HS-27A (cell line): ENCODE results near the gene MARCHF3.
A peak's percentile ranks its signal among the peaks of the same experiment; 100 is the strongest.
"Not testable (repeated sequence)": the region's sequence is repeated elsewhere in the genome, so short reads cannot be mapped to it uniquely, and the experiment has no call there.

Experiments
- DNase-seq: peaks from one replicate; pipeline ENCODE4 v3.0.0-alpha.2; 2012; ENCODE audit warnings: low read depth, missing footprints

MARCHF3 gene

DNA sequence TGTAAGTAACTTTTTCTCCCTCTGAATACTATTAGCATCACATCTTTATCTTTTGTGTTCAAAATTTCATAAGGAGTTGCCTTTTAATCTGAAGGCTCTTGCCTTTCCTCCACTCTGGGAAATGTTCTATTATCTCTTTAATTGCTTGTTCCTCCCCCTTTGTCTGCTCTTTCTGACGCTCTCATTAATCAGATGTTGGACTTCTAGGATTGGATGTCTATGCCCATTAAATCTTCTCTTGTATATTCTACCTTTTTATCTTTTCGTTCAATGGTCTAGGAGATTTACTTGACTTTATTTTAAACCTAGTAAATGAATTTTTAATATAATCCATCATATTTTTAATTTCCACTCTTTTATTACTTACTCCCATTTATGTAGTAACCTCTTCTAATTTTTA is 76.7 kb downstream of the MARCHF3 start:
- DNase-seq = no peak

DNA sequence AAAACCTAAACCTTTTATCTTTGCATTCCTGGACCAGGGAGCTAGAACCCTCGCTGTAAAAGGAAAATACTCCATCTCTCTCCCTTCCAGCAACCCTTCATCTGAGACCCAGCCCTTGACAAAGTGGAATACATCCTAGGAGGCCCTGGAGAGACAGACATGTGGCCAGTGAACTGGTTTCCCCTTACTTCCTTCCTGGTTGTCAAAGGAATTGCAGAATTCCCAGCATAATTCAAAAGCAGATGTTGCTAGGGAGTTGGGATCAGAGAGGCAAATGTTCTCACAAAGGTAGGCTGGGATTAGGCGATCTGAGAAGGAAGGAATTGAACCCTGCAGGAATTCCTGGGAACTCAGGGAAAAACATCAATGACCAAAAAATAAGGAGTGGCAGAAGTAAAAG is 80.9 kb downstream of the MARCHF3 start:
- DNase-seq = no peak

DNA sequence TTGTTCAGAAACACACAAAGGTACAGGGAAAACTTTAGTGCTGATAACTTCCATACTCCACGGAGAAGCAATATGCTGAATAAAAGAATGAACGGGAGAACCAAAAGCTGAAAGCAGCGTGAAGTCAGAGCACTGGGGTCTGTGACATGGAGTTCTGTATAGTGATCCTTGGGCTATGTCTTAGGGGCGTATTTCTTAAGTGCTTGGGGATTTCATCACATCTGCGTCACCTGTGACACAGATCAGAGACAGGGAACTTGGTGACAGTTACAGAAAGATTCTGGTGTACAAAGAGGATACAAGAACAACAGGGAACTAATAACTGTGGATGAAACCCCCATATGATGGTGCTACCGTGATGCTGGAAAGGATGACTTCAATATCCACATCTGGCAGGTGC is 81.9 kb downstream of the MARCHF3 start:
- DNase-seq = no peak

DNA sequence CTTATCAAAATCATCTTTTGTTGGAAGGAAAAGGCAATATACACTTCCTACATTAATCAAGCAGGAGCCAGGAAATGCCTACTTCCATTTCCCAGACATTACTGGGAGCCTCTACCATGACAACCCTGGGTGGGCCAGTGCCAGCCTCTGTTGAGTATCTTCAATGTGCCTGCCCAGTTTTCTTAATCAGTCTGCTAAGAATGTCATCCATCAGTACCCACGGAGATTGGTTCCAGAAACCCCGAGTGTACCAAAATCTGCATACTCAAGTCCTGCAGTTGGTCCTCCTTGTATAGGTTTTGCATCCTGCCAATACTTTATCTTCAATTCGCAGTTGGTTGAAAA is 82.4 kb downstream of the MARCHF3 start:
- DNase-seq = no peak

DNA sequence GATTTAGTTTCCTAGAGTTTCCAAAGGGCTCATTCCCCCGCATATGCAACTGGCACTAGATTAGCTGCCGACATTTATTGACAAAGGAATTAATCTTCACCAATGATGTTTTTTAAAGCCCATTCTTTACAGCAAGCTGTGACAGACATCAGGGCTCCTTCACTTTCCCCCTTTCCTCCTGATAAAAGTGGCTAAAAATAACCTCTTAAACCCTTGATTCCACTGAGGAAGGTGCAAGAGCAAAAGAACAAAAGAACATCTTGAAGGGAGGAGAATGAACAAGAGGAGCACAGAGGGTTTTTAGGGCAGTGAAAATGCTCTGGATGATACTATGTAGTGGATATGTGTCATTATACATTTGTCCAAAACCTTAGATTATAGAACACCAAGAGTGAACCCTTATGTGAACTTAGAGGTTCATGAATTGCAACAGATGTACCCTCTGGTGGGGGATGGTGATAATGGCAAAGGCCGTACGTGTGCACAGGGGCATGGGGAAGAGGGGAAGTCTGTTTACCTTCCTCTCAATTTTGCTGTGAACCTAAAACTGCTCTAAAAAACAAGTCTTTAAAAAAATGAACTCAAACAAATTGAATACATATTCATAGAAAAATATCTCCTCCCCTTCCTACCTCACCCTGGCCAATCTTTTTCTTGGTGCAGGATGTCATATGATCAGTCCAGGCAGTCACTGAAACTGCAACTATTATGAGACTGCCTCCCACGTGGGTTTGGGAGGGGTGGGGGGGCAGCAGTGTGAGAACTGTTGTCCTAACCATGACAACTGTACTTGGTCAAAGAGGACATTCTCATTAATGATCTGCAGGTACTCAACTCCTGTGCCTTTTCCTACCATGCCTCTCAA is 83.0 kb downstream of the MARCHF3 start:
- no peak for DNase-seq

DNA sequence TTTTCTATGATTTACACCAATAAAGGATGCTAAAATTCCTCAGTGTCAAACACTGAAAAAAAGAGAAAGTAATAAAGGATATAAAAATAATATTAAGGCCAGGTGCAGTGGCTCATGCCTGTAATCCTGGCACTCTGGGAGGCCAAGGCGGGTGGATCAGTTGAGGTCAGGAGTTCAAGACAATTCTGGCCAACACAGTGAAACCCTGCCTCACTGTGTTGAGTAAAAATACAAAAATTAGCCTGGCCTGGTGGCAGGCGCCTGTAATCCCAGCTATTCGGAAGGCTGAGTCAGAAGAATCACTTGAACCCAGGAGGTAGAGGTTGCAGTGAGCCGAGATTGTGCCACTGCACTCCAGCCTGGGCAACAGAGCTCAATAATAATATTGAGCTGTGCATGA is 87.5 kb downstream of the MARCHF3 start:
- DNase-seq = not testable (repeated sequence)

DNA sequence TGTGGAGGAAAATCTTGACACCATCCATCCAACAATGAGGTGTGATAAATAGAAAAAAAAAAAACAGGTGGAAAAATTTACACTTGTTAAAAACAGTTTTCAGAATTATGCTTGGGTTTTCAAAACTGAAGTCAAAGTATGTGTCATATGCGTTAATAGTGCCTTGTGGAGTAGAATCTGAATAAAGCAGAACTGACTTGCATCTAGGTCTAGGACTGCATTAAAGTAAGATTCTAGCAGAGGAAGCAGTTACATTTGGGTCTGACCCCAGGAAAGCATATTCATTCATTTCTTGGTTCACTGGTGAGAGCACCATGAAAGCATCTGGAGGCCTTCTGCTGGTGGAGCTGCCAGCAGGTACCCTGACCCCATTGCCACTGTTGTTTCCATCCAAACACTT is 89.0 kb downstream of the MARCHF3 start:
- DNase-seq = no peak

DNA sequence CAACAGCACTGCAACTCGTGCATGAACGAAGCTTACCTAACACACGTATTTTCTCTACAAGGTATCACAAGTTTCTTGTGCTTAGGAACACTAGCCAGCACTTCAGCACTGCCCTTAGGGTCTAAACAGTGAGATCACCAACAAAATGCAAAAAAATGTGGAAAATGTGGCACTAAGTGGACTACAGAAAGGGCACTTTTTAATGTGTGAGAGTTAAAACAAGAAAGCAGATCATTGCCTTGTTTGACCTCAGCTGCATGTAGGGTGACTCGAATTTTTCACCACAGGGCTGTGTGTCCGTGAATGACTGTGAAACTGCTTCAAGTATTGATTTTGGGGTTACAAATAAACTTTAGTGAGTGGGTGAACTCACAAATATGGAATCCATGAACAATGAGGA is 90.5 kb downstream of the MARCHF3 start:
- DNase-seq = no peak

DNA sequence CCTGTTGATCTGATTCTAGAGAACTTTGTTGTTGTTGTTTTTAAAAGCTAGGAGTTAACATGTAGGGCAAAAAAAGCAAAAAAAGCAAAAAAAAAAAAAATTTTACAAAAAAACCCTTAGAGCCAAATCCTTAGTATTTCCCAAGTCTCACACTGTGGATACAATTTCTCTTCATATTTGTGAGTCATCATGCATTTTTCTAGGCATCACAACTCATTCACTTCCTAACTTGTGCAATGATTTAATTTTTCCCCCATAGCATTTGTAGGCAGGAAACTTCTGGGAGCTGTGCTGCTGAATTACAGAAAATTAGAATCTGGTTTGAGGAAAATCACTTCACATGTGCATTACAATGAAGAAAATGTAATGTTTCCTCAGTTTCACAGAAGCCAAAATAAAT is 91.9 kb downstream of the MARCHF3 start:
- DNase-seq = peak; percentile 17

DNA sequence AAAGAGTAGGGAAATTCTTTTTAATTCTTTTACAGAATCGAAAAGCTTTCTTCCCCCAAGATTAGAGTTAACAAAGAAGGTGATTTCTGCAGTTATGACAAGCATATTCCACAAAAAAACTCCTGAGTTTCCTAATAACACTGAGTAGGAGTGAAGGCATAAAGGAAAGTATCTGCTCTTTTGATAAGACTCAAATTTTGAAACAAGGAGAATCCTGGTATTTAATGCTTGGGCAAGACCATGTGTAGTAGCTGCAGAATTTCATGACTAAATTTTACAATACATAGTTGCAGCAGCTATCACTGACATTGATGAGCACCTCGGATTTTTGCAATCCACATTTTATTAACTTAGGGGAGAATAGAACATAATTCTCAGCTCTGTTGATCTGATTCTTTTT is 92.6 kb downstream of the MARCHF3 start:
- DNase-seq = no peak

DNA sequence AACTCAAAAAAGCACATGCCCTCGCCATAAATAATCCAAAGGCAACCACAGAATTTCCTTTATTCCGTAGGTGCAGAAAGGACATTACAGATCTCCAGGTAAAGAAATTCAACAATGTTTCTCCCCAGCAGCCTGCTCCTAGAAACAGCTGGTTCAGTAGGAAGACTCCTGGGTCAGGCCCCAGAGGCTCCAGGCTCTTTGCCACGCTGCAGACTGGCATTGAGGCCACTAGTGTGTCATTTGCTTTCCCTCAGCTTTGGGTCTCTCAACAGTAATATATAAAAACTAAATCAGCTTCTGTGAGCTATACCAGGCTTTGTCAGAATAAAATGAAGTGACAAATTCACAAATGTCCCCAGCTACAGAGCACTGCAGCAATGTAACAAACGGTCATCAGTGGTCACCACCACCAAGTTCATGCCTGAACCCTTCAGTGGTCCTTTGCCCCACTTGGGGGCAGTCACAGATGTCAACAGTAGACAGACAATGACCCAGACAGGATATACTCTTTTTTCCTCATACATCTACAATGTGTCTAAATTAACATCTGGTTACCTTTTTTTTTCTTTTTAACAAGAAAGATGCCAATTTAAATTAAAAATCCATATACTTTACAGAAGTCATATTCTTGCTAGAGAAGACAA is 93.5 kb downstream of the MARCHF3 start:
- no peak for DNase-seq

DNA sequence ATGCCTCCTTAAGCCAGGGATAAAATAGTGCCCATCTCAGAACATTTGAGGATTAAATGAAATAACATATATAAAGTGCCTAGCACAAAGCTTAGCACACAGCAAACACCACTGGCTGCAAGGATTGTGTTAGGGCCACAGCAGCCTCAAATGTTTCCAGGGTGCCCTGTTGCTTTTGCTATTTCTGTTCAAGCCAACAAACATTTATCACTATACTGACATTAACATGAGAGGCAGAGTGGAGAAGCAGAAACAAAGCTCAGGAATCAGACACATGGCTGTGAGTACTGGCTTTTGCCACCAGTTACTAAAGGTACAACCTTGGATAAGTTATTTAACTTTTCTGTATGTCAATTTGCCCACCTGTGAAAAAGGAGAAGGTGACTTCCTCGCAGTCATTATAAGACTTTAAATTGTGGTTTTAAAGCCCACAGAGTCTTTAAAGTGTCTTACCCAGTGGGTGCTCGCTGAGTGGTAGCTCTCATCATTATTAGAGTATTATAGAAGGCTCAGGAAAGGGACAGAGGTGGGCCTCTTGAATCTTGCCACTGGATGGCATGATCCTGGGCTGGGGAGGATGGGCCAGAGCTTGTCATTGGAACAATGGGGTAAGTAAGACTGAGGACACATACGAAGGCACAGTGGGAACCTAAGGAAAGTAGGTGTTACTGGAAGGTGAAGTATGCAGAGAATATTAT is 98.2 kb downstream of the MARCHF3 start:
- no peak for DNase-seq

DNA sequence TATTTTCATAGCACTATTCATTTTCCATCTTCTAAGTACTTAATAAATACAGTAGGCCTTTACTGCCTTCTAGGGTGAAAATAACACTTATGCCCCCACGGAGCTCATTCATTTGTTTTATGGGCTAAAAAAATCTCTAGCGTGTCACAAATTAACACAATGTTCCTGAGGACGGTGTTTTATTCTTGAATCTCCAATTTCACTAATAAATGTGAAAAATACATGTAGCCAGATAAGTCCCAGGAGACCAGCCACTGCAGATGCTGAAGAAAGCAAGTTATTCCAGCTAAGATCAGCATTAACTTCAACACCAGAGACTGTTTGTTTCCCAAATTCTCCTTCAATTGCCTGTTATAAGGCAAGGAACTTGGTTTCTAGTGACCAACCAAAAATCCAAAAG is 102.3 kb downstream of the MARCHF3 start:
- no peak for DNase-seq

DNA sequence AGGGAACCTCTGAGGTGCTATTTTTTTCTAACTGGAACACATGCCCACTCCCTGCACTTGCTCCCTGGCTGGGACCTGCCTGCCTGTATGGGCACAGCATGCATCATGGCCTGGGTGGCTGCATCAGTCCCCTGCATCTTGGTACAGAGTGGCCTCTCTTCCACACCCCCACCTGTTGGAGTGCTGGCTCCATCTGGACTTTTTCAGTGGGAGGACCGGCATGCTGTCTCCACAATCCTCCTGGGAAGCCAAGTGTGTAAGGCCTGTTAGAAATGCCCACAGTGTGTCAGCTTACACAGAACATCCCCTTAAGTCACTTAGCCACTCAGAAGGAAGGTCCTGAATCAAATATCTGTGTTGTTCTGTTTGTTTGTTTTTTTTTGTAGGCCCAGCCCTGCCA is 102.9 kb downstream of the MARCHF3 start:
- DNase-seq = no peak

DNA sequence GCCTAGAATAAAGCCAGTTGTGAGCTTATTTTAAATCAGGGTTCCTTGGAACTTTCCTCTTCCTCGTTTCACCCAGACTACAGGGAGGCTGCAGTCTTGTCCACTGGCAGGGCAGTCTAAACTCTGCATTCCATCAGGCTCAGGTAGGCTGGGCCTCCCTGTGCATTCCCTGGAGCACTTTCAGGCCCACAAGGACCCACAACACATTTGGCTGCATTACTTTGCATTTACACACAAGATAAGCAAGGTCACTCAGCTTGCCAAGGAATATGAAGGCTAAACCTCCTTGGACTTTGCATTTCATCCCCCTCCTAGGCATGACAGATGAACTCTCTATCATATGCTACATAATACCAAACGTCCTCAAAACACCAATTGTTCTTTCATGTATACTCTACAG is 104.2 kb downstream of the MARCHF3 start:
- DNase-seq = no peak

DNA sequence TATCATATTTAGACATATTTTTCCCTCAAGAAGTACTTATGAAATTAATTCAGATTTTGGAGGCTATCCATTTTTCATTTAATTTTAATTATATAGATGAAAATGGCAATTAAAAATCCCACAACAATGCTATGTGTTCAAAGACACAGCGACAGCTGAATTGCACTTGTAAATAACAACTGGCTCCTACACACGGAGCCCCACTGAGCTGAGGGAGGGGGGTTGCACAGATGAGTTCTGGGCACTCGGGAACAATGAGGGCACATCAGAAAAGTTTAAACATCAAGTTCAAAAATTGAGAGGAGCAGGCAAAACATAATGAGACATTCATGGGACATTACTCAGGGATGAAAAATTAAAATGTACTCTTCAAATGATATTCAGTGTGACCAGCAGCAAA is 104.9 kb downstream of the MARCHF3 start:
- no peak for DNase-seq

DNA sequence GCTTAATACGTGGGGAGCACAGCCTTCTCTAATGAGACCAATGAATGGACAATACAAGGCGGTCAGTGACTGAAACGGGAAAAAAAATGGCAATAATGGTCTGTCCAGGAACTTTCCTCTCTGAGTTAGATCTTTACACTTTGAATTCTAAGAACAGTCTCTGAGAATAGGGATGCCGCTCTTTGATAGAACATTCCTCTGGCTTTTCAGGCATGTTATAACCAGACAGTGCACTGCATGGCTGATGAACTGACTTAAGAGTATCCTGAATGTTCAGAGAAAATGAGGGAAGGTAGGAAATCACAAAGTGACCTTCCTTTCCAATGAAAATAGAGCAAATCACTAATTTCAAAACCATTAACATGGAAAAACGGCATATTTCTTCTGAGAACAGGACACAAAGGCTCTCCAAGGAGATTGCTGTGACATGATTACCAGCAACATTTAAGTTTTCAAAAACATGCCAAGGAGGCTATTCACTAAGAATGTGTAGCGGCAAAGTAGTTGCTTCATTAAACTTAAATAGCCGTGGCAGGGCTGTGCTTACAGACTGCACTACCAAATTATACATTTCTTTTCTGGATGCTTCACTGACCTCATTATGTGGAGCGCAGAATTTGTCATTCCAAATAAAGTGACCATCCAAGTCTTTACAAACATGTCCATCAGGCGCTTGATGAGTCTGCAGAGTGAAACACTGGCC is 105.9 kb downstream of the MARCHF3 start:
- DNase-seq = no peak

DNA sequence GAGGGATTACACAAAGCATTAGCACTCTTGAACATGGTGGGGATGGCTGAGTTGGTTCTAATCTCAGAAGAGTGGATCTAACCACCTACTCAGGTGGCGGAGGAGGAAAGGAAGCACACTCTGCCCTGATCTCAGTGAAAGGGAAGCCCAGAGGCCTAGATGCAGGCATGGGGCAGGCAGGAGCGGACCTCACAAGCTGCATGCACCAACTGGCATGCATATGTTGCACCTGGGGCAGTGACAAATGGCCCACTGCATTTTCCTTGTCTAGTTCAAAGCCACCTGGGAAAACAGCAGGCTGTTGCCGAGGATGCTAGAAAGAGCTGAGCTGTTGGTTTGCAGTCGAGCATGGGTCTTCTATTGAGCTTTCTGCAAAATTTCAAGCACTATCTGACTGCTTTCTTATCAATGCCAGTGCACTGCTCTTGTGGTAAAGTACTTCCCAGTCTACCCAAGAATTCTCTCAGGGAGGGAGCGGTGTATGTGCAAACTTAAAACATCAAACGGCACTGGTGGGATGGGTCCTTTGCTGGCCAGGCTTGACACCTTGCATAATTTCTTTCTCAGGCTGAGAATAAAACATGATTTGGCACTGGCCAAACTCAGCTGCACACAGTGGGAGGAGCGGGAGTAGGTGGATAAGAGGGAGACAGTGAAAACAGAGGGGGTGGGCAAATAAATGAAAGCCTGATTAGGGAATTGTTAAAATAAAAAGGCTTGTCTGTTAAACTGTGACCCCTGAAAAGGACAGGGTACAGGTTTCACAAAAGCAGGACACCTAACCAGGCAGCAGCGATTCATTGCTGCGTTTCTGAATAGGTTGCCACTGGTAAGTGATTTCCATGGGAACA is 108.9 kb downstream of the MARCHF3 start:
- DNase-seq = no peak

DNA sequence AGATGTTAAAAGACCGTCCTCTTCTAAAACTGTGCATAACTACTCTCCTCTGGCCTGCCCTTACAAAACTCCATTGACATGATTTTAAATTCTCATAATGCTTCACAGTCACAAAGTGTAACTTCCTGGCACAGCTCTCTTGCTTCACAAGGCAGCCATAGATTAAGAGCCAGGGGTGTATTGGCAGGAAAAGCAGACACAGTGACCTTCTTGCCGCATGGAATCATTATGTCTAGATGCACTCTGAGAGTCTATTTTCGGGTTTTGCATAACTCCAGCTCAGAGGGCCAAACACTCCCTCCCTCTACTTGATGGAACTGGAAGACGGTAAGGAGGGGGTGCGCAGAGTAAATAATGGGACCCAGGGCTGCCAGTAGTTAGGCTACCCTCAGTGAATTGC is 110.1 kb downstream of the MARCHF3 start:
- no peak for DNase-seq

DNA sequence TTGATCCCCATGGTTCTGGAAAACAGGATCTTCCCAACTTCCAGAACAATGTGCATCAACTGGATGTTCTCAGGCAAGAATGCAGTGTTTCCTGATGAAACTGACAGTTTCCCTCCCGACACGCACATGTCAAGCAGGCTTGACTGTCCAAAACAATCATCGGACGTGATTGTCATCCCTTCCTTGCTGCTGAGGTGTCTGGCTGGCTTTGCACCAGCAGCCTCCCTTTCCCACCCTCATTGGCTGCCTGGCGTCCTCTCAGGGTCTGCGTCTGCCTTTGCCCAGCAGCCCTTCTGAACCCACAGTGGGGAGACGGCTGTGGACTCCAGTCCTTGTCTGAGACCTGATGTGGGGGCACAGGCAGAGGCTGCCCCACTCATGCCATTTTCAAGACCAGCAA is 110.8 kb downstream of the MARCHF3 start:
- no peak for DNase-seq

DNA sequence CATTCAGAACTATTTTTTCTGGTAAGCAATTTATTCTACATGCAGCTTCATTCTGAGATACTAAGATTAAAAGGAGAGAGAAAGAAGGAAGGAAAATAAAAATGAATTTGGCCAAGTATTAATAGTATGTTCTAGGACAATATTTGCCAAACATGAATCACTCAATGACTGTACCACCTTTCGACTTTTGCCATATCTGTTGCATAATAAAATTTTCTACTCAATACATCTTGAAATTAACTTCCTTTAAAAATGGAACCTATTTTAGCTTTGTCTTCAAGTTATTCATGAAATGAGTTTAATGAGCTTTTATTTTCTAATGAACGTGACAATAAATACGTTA is 111.8 kb downstream of the MARCHF3 start:
- no peak for DNase-seq
